ENCODE data around the gene ZNF155.
"Not testable (repeated sequence)": the region's sequence is repeated elsewhere in the genome, so short reads cannot be mapped to it uniquely, and the experiment has no call there.

The ZNF155 gene

DNA sequence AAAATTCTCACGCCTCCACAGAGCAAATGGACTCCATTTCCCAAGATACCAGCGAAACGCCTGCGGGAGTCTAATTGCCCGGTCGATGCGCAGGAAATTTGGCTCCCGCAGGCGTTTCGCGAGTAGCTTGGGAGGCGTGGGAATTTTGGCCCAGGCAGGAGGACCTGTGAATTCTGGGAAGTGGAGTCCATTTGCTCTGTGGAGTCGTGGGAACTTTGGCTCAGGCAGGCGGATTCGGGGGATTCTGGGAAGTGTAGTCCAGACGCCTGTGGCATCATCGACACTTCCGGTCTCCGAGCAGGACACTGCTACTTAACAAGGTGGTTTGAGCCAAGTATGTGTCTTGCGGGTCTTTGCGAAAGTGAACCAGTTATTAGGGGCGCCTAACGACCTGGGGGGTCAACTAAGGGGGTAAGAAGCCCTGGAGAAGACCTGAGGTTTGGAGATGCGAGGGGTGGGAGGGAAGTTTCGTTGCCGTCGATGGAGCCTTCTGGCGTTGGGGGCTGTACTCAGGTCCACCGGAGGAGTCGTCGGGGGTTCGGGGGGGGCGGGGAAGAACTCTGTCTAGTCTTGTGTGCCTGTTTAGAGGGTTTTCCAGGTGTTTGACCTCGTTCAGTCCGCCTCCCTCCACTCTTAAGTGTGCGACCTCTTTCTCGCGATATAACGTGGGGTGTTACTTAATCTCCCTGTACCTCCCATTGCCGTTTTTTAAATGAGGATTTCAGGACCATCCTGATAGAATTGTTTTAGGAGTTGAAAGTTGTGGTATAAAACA, at the start of gene ZNF155:
Gene ZNF155 (plus strand): TSS at position 277 of the 775 bp plus-strand sequence. CDS start 4,356 bp downstream, outside the sequence.
- peak; percentile 97 for DNase-seq (ENCODE audit: low spot score)

DNA sequence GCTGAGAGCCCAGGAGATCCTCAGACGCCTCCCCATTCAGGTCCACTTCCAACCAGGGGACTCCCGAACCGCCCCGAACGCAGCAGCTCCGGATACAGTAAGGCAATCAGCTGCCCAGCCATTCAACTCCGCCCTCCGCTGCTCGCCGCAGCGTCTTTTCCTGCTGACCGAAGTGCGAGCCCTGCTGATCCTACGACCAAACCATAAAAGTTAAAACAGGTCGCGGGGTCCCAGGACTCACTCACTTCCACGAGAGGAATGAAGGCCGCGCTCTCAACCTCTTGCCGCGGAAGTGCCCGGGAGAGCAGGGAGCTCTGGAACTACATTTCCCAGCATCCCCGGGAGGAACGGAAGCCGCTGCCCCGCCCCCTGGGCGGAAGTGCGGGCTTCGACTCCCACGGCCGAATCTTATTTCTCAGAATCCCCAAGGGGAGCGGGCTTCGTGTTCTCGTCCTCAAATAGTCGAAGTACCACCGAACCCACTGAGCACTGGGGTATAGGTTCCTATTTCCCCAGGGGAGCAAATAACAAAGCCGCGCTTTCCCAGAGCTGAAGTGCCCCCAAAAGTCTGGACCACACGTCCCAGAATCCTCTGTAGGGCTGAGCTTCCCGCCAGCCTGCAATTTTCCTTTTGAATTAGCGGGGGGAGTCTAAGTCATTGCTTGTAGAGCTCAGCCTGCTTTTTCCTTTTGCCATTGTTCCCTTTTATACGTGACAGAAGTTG, 48.8 kb upstream of the ZNF155 start, which contains the start of gene ZNF45:
Gene ZNF45 (minus strand): TSS at position 298 of the 724 bp plus-strand sequence. CDS start 13,097 bp downstream, outside the sequence.
- DNase-seq (ENCODE audit: low spot score): peak; percentile 95

DNA sequence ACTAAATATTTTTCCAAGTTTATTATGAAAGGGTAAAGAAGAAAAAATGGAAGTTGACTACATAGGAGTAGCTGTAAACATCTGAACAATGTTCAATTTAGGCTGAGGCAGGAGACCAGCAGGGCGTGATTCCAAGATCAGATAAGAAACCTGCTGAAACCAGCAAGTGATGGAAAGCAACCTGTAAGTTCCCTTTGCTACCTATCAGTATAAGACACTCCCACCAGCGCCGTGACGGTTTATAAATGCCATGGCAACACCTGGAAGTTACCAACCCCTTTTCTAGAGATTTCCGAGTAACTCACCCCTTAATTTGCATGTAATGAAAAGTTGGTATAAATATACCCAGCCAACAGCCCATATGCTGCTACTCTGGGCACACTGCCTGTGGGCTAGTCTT, 47.8 kb upstream of the ZNF155 start:
- DNase-seq (ENCODE audit: low spot score): no peak

DNA sequence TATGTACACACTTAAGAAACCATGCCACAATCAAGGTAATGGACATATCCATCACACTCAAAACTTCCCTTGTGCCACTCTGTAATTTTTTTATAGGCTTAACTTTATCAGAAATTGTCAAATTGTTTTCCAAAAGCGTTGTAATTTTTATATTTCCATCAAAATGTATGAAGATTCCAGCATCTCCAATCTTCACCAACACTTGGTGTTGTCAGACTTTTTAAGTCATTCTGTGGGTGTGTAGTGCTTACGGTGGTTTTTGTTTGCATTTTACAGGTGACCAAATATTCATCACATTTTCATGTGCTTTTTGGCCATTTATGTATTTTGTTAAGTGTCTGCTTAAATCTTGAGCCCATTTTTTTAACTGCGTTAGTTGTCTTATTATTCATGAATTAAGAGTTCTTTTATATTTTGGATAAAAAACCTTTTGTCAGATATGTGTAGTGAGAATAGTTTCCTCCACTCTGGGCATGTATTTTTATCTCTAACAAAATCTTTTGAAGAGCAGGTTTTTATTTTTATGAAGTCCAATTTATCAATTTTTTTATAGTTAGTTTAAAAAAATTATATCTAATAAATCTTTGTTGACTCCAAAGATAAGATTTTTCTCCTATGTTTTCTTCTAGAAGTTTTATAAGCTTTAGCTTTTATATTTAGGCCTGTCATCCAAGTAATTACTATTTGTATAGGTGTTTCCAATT, 44.3 kb upstream of the ZNF155 start:
- DNase-seq (ENCODE audit: low spot score): no peak

GRCh38 chr19:43940719-43941118, 43.3 kb upstream of the ZNF155 start:
- DNase-seq (ENCODE audit: low spot score): no peak

DNA sequence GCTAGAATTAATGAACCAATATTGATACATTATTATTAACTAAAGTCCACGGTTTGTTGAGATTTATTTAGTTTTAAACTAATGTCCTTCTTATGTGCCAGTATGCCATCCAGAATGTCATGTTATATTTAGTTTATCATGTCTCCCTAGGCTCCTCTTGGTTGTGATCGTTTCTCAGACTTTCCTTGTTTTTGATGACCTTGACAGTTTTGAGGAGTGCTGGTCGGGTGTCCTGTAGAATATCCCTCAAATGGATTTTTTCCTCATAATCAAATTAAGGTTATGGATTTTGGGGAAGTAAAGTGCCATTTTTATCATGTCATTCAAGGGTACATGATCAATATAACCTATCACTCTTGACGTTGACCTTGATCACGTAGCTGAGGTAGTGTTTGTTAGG, 42.8 kb upstream of the ZNF155 start:
- no peak for DNase-seq (ENCODE audit: low spot score)

- DNase-seq (ENCODE audit: low spot score): not testable (repeated sequence)
These were observed 36.6 kb upstream of the ZNF155 start for GRCh38 chr19:43947412-43947811.

- DNase-seq (ENCODE audit: low spot score): not testable (repeated sequence)
These were observed 34.2 kb upstream of the ZNF155 start for GRCh38 chr19:43949803-43950202.

- DNase-seq (ENCODE audit: low spot score): peak; percentile 92
These were observed 32.9 kb upstream of the ZNF155 start, which contains the start of gene ZNF221 for GRCh38 chr19:43950834-43951645. ZNF221 (plus strand) TSS chr19:43951228; CDS start chr19:43962727, 11,499 bp downstream.

- no peak for DNase-seq (ENCODE audit: low spot score)
These were observed 27.2 kb upstream of the ZNF155 start for GRCh38 chr19:43956827-43957226.

DNA sequence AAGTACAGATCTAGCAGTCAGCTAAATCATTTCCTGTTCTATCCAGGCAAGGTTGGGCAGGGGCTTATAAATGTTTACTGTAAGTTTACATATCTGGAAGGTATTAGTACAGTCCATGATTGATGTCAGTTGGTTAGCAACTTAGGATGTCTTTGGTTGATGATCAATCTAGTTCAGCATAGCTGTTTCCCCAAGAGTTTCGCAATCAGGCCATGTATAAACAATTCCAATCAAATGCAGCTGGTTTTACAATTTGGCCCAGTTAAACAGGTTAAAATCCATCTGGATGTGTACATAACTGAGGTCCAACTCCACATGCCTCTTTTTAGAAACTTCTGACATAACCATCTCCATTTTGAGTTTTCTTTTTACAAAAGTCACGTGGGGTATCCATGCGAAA, 26.1 kb upstream of the ZNF155 start:
- DNase-seq (ENCODE audit: low spot score): no peak

- no peak for DNase-seq (ENCODE audit: low spot score)
These were observed 23.6 kb upstream of the ZNF155 start for GRCh38 chr19:43960411-43960810.

DNA sequence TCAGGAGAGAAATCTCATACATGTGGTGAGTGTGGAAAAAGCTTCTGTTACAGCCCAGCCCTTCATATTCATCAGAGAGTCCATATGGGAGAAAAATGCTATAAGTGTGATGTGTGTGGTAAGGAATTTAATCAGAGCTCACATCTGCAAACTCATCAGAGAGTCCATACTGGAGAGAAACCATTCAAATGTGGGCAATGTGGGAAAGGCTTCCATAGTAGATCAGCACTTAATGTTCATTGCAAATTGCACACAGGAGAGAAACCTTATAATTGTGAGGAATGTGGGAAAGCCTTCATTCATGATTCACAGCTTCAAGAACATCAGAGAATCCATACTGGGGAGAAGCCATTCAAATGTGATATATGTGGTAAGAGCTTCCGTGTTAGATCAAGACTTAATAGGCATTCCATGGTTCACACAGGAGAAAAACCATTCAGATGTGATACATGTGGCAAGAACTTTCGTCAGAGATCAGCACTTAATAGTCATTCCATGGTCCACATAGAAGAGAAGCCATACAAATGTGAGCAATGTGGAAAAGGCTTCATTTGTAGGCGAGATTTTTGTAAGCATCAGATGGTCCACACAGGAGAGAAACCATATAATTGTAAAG, 17.8 kb upstream of the ZNF155 start:
- DNase-seq (ENCODE audit: low spot score): no peak

DNA sequence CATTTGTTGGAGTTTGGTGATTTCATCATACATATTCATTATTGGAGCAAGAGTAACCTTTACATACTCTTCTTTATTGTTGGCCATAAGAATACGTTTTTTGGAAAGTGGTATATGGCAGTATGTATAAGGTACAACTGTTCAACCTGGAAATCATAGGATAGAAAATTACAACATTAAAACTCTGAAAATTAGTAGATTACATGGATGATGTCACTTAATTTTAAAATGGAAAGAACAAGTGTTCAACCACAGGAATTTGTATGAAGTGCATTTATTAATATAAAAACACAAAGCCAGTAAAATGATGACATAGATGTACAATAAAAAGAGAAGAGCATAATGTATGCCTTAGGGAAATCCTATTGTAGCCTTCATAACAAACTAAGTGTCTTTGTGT, 7.3 kb upstream of the ZNF155 start:
- no peak for DNase-seq (ENCODE audit: low spot score)

DNA sequence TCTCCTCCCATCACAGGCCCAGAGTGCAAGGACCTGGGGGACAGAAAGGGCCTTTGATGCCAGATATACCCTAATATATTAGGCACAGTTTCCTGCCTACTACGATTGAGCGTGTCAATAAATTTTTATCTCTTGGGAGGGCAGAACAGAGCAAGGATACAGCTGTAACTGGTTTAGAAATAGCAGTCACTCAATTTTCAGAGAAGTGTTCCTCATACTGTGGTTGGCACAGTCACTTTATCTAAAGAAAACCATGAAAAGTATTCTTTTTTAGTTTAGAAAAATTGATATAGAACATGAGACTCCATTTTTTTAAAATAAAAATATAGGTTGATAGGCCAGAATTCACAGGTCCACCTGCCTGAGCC, 460 bp upstream of the ZNF155 start:
- DNase-seq (ENCODE audit: low spot score): no peak

DNA sequence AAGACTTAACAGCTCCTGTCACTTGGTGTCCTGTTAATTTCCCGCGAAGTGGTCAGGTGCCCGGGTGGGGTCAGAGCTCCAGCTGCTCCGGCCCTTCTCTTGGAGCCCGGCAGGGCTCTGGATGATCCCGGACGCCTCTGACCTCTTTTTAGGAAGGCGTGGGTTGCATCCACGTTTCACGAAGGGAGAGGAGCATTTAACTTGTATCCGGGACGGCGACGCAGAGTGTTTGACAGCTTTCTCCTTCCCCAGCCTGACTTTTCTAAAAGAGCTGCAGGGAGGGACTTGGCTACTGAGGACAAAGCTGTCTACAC, 656 bp downstream of the ZNF155 start:
- DNase-seq (ENCODE audit: low spot score): no peak

- DNase-seq (ENCODE audit: low spot score): no peak
These were observed 13.8 kb downstream of the ZNF155 start for GRCh38 chr19:43997631-43998290.

DNA sequence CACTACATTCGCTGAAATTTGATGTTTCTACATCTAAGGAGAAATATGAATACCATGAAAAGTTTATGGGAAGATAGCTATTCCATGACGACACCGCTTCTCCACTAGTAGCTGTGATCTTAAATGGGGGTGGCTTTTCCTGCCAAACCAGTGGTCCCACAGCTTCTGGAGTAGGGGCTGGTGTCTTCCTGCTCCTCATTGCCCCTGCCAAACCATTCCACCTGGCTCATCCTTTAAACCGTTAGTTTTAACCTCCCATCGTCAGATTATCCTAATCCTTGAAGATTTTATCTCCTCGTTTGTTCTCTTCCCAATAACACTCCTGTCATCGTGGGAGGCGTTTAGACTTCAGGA, 18.2 kb downstream of the ZNF155 start:
- DNase-seq (ENCODE audit: low spot score): no peak

DNA sequence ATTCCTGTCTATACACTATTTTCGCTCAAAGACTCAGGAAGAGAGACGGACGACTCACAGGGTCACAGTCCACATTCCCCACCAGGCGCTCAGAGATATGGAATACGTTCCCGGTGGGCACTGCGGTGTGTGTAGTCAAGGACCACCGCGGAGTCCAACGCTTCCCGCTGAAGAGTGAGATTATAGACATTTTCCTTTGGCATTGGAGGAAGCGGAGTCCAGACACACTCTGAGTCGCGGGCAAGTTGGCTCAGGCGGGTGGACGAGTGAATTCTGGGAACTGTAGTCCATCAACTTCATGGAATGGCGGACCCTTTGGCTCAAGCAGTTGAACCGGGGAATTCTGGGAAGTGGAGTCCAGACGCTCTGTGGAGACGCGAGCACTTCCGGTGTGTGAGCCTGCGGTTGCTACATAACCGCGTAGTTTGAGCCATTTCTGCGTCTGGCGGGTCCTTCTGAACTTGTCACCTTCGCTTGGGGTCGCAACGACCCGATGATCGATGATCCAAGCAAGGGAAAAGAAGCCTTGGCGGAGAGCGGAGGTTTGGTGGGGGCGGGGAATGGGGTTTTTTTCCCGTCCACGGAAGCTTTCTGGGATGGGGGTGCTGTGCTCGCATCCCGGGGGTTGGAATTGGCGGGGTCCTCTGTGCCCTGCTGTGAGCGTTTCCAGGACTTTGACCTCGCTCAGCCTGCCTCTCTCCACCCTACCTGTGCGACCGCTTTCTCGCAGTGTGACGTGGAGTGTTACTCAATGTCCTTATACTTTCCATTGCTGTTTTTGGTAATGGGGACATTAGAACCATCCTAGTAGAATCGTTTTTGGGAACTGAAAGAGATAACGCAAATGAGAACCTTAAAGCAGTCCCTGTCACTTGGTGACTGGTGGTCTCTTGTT, 18.8 kb downstream of the ZNF155 start, which contains the start of gene ZNF230:
Gene ZNF230 (plus strand): TSS at position 392 of the 895 bp plus-strand sequence. CDS start 4,122 bp downstream, outside the sequence.
- peak; percentile 96 for DNase-seq (ENCODE audit: low spot score)
